ENCODE results near the gene CORO2B. TPM values are rescaled to one million over a fixed set of nuclear protein-coding genes. Genes with fewer than 3 reads are reported as not detected.

Gene CORO2B
- total and polyA plus RNA-seq, 2 of the 4 experiments (the other 2 are of a cell fraction), result 9.3 to 39.3 TPM

GRCh38 chr15:68593341-68593740 lies 14.5 kb downstream of the CORO2B start:
- peak overlapping the region; percentile 20; the same call in 1 of the 2 replicates for H2BK20ac ChIP-seq (ENCODE audit: low read depth, low read length)
- ATAC-seq (ENCODE audit: low read depth) (no peak), DNase-seq (no peak)
- H4K91ac ChIP-seq (ENCODE audit: insufficient read depth, low read depth, low read length), result no peak overlapping the region
- intact Hi-C loops (cut with micrococcal nuclease) (no loop called here), dilution Hi-C loops (cut with HindIII; ENCODE audit: low sequenced_read_pairs, unreplicated experiment) (no loop called here), in situ Hi-C loops (cut with MboI; ENCODE audit: low sequenced_read_pairs) (no loop called here)
- peaks cover 20% of the 10 kb centered on the region for H3K4me1 ChIP-seq (ENCODE audit: control insufficient read depth, insufficient read depth, low read length)
- no peak overlapping the region for H2BK5ac ChIP-seq (ENCODE audit: low read depth, low read length, poor library complexity, severe bottlenecking)
- H3K9me1 ChIP-seq (ENCODE audit: insufficient read depth, low read length), result peaks cover 21% of the 10 kb centered on the region
- TF ChIP-seq NFE2L2 (IDR thresholded peaks at IDR 0.05; ENCODE audit: low read depth, low read length) (no peak), RFX5 (IDR thresholded peaks at IDR 0.05; ENCODE audit: low read depth, low read length) (no peak), USF2 (IDR thresholded peaks at IDR 0.05; ENCODE audit: low read depth, low read length) (no peak), MAFK (IDR thresholded peaks at IDR 0.05; ENCODE audit: low read depth, low read length) (no peak), RCOR1 (IDR thresholded peaks at IDR 0.05; ENCODE audit: insufficient replicate concordance, low read length) (no peak), RAD21 (IDR thresholded peaks at IDR 0.05; ENCODE audit: low read length) (no peak), CTCF (conservative IDR thresholded peaks at IDR 0.05; ENCODE audit: low read depth, low read length) (no peak), MAZ (IDR thresholded peaks at IDR 0.05; ENCODE audit: borderline replicate concordance, low read depth, low read length) (no peak), MXI1 (IDR thresholded peaks at IDR 0.05; ENCODE audit: borderline replicate concordance, low read depth, low read length) (no peak), CEBPB (IDR thresholded peaks at IDR 0.05; ENCODE audit: low read depth, low read length) (no peak), SMC3 (IDR thresholded peaks at IDR 0.05; ENCODE audit: low read depth, low read length) (no peak), CHD1 (IDR thresholded peaks at IDR 0.05; ENCODE audit: low read depth, low read length) (no peak), FOS (IDR thresholded peaks at IDR 0.05; ENCODE audit: low read depth, low read length) (no peak), BHLHE40 (IDR thresholded peaks at IDR 0.05; ENCODE audit: low read depth, low read length) (no peak), ELK1 (IDR thresholded peaks at IDR 0.05; ENCODE audit: borderline replicate concordance, low read depth, low read length) (no peak), POLR2A (IDR thresholded peaks at IDR 0.05; ENCODE audit: low read depth, low read length) (no peak)
- ChIA-PET POLR2A (ENCODE audit: unreplicated experiment) (no interaction called here), CTCF (interaction anchor here (0.6 kb wide), 2 partner anchors 80 to 345 kb away, joined by 4 to 5 read pairs; no protein-coding TSS in a partner anchor)
- H3K79me1 ChIP-seq (ENCODE audit: low read depth in 1 of 2, low read length in 2 of 2), result peaks cover 40 to 80% of the 10 kb centered on the region in 2 experiments
- H3K14ac ChIP-seq (replicated peaks; ENCODE audit: low read depth, low read length), result no peak overlapping the region
- BruUV-seq (replicated peaks), result no TSS peak
- no peak overlapping the region for H3K9ac ChIP-seq (ENCODE audit: low read depth, low read length)
- H2BK15ac ChIP-seq (ENCODE audit: low read depth, low read length), result no peak overlapping the region
- no peak overlapping the region for H3K18ac ChIP-seq (ENCODE audit: low read depth, low read length)
- H2AFZ ChIP-seq (replicated peaks; ENCODE audit: low read length, poor library complexity), result no peak overlapping the region
- H3K4me2 ChIP-seq (ENCODE audit: low read depth, low read length), result no peak overlapping the region
- WGBS, 2 experiments (ENCODE audit: extremely low coverage in 2 of 2, insufficient read length in 1 of 2), result 88% methylated on average over 1 of the region's 1 CpG; no CpG with 5 or more reads in 1 of the 2 experiments
- no peak overlapping the region for H3K56ac ChIP-seq (ENCODE audit: extremely low read depth, insufficient read depth, low read length)
- H3K23ac ChIP-seq (ENCODE audit: low read depth, low read length), result no peak overlapping the region
- 0 out of 2 replicates have a peak overlapping the region, but pooled peaks have one; percentile 36 for H3K4ac ChIP-seq (ENCODE audit: low read depth, low read length)
- H4K8ac ChIP-seq (ENCODE audit: low read depth in 2 of 2, low read length in 2 of 2), result no peak overlapping the region
- no peak overlapping the region for H2AK9ac ChIP-seq (replicated peaks; ENCODE audit: low read depth, low read length, poor library complexity)
- H2BK120ac ChIP-seq (ENCODE audit: low read depth, low read length), result no peak overlapping the region
- H3K36me3 ChIP-seq (ENCODE audit: control insufficient read depth, insufficient read depth, low read length), result no peaks in the 10 kb centered on the region
- no peaks in the 10 kb centered on the region for H4K20me1 ChIP-seq (ENCODE audit: insufficient read depth, low read length)
- no peaks in the 10 kb centered on the region for H3K27me3 ChIP-seq (ENCODE audit: control insufficient read depth, insufficient read depth, low read length)
- no peak overlapping the region for H3K27ac ChIP-seq (ENCODE audit: insufficient read depth, low read length)
- H4K5ac ChIP-seq (ENCODE audit: low read depth, low read length), result no peak overlapping the region
- no peak overlapping the region for H3K4me3 ChIP-seq (ENCODE audit: insufficient read depth, low read depth, low read length)
- H3K9me3 ChIP-seq (ENCODE audit: control insufficient read depth, insufficient read depth, low read length), result no peaks in the 10 kb centered on the region
- peak overlapping the region; percentile 29; the same call in 1 of the 2 replicates for H2AK5ac ChIP-seq (ENCODE audit: low read depth, low read length)
